Measurements from ENCODE around the gene PNMT.

Gene PNMT

GRCh38 chr17:39650121-39650579 lies 18.1 kb upstream of the PNMT start:
- Histone ChIP-seq H3K36me3 (no peaks in the 10 kb centered on the region), H3K4me1 (no peaks in the 10 kb centered on the region), H3K9me3 (no peaks in the 10 kb centered on the region), H3K4me3 (ENCODE audit: low read depth, low read length) (no peak overlapping the region), H3K27me3 (no peaks in the 10 kb centered on the region)
- TF ChIP-seq, protein P1, sequence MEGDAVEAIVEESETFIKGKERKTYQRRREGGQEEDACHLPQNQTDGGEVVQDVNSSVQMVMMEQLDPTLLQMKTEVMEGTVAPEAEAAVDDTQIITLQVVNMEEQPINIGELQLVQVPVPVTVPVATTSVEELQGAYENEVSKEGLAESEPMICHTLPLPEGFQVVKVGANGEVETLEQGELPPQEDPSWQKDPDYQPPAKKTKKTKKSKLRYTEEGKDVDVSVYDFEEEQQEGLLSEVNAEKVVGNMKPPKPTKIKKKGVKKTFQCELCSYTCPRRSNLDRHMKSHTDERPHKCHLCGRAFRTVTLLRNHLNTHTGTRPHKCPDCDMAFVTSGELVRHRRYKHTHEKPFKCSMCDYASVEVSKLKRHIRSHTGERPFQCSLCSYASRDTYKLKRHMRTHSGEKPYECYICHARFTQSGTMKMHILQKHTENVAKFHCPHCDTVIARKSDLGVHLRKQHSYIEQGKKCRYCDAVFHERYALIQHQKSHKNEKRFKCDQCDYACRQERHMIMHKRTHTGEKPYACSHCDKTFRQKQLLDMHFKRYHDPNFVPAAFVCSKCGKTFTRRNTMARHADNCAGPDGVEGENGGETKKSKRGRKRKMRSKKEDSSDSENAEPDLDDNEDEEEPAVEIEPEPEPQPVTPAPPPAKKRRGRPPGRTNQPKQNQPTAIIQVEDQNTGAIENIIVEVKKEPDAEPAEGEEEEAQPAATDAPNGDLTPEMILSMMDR (IDR thresholded peaks at IDR 0.05; ENCODE audit: low read depth, low read length), result no peak
- no peak for DNase-seq

- TF ChIP-seq, protein P1 (IDR thresholded peaks at IDR 0.05; ENCODE audit: low read depth, low read length), result no peak
- H3K4me3 ChIP-seq (ENCODE audit: low read depth, low read length), result no peak overlapping the region
- no peaks in the 10 kb centered on the region for H3K4me1 ChIP-seq
- no peaks in the 10 kb centered on the region for H3K27me3 ChIP-seq
- H3K36me3 ChIP-seq, result no peaks in the 10 kb centered on the region
- H3K9me3 ChIP-seq, result no peaks in the 10 kb centered on the region
- no peak for DNase-seq
These were observed 16.2 kb upstream of the PNMT start for GRCh38 chr17:39651923-39652586.

- DNase-seq, result no peak
- H3K9me3 ChIP-seq, result no peaks in the 10 kb centered on the region
- H3K4me3 ChIP-seq (ENCODE audit: low read depth, low read length), result no peak overlapping the region
- H3K27me3 ChIP-seq, result no peaks in the 10 kb centered on the region
- no peaks in the 10 kb centered on the region for H3K36me3 ChIP-seq
- H3K4me1 ChIP-seq, result no peaks in the 10 kb centered on the region
- TF ChIP-seq, protein P1 (IDR thresholded peaks at IDR 0.05; ENCODE audit: low read depth, low read length), result no peak
These were observed 15.5 kb upstream of the PNMT start for GRCh38 chr17:39652587-39653315.

GRCh38 chr17:39653316-39653661 lies 15.0 kb upstream of the PNMT start:
- H3K4me3 ChIP-seq (ENCODE audit: low read depth, low read length), result no peak overlapping the region
- TF ChIP-seq, protein P1 (IDR thresholded peaks at IDR 0.05; ENCODE audit: low read depth, low read length), result no peak
- H3K36me3 ChIP-seq, result no peaks in the 10 kb centered on the region
- H3K9me3 ChIP-seq, result no peaks in the 10 kb centered on the region
- H3K27me3 ChIP-seq, result no peaks in the 10 kb centered on the region
- H3K4me1 ChIP-seq, result no peaks in the 10 kb centered on the region
- no peak for DNase-seq

DNA sequence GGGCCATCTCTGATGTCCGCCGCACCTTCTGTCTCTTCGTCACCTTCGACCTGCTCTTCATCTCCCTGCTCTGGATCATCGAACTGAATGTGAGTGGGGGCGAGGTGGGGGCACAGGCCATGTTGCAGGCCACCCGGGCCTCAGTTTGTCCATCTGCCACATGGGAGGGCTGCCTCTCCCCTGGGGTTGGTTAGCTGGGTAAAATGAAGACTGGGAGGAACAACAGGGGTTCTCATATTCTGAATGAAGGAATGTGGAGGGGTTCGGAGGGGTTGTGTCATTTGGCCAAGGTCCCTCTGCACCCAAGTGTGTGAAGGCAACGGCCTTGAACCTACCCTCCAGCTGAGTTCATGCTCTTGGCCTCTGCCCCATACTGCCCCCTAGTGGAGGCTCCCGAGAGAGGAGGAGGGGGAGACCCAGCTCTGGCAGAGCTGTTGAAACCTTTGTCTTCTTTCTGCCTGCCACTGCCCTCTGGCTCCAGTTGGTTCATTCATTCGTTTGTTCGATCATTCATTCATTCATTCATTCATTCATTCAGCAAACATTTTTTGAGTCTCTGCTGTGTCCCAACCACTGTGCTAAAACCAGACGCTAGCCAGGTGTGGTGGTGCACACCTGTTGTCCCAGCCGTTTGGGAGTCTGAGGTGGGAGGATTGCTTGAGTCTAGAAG lies 14.5 kb upstream of the PNMT start:
- H3K4me1 ChIP-seq, result no peaks in the 10 kb centered on the region
- H3K27me3 ChIP-seq, result no peaks in the 10 kb centered on the region

More for the DNA sequence above, 14.5 kb upstream of the PNMT start:
- DNase-seq, result peak; percentile 77
- Histone ChIP-seq H3K4me3 (ENCODE audit: low read depth, low read length) (no peak overlapping the region), H3K36me3 (no peaks in the 10 kb centered on the region), H3K9me3 (no peaks in the 10 kb centered on the region)
- TF ChIP-seq, protein P1 (IDR thresholded peaks at IDR 0.05; ENCODE audit: low read depth, low read length), result peak; percentile 97

Measured in BE2C (cell line).